Measurements from ENCODE around the gene HS3ST4. TPM values are rescaled to one million over a fixed set of nuclear protein-coding genes. Genes with fewer than 3 reads are reported as not detected.
"Not testable (repeated sequence)": the region's sequence is repeated elsewhere in the genome, so short reads cannot be mapped to it uniquely, and the experiment has no call there.

HS3ST4 gene
- total and polyA plus RNA-seq, 2 experiments from 2014 or later, result not detected

- Histone ChIP-seq H3K9me2 (ENCODE audit: insufficient read depth) (no peaks in the 10 kb centered on the region), H3K9ac (no peak overlapping the region), H3K4me3 (no peak overlapping the region), H2AFZ (no peak overlapping the region), H3K9me3 (ENCODE audit: low read depth) (no peaks in the 10 kb centered on the region), H3K4me2 (ENCODE audit: unreplicated experiment) (no peak overlapping the region), H3K27me3 (replicated peaks; ENCODE audit: insufficient read depth) (no peaks in the 10 kb centered on the region), H4K20me1 (ENCODE audit: insufficient read depth) (no peaks in the 10 kb centered on the region), H3K36me3 (ENCODE audit: low read depth) (no peaks in the 10 kb centered on the region), H3F3A (ENCODE audit: insufficient read depth) (no peaks in the 10 kb centered on the region), H3K4me1 (ENCODE audit: insufficient read depth) (no peaks in the 10 kb centered on the region), H3K27ac (no peak overlapping the region), H3K79me2 (ENCODE audit: insufficient read depth) (no peaks in the 10 kb centered on the region)
- 5 to 19% methylated on average over 1 of the region's 1 CpG for WGBS, 2 experiments (ENCODE audit: low coverage in 1 of 2, low lambda C conversion rate in 2 of 2, missing lambda C conversion rate in 2 of 2)
- TF ChIP-seq EZH2phosphoT487 (IDR thresholded peaks at IDR 0.05; ENCODE audit: insufficient read depth, low read depth) (no peak), EZH2 (IDR thresholded peaks at IDR 0.05; ENCODE audit: insufficient read depth, poor library complexity, severe bottlenecking) (no peak)
- DNase-seq, result no peak
- in situ Hi-C loops (cut with MboI), result no loop called here
These were observed 79.5 kb downstream of the HS3ST4 start for GRCh38 chr16:25771216-25771615.

DNA sequence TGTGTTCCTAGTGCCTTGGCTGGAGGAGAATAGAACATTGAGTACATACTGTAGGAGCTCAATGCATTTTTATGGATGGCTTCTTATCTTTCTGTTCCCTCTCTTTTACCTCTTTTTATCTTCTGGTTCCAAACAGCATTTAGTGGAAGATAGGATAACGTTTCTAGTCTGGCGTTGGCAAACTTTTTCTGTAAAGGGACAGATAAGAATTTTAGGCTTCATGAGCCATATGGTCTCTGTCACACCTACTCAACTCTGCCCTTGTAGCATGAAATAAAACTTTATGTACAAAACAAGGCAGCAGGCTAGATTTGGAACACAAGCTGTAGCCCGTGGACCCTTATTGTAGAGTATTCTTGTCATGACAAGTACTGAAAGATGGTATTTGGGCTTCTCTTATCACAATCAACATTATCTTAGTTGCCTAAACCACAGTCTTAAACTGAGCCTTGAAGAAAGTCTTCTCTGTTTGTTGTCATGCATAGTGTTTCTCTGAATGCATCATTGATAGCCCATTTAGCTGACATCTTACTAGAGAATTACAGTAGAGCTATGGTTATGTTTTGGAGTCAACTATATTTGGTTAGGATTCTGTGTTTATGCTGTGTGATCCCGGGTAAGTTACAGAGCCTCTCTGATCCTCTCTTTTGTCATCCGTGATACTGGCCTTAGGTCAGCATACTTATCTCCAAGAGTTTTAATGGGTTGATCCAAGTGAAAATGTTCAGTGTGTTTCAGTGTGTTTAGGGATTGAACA, 80.2 kb downstream of the HS3ST4 start:
- H4K20me1 ChIP-seq (ENCODE audit: insufficient read depth), result no peaks in the 10 kb centered on the region
- no peaks in the 10 kb centered on the region for H3K79me2 ChIP-seq (ENCODE audit: insufficient read depth)
- H3K4me3 ChIP-seq, result no peak overlapping the region
- no peak overlapping the region for H2AFZ ChIP-seq
- no peaks in the 10 kb centered on the region for H3K36me3 ChIP-seq (ENCODE audit: low read depth)
- no peak overlapping the region for H3K4me2 ChIP-seq (ENCODE audit: unreplicated experiment)
- 15 to 21% methylated on average over 5 of the region's 5 CpGs for WGBS, 2 experiments (ENCODE audit: low coverage in 1 of 2, low lambda C conversion rate in 2 of 2, missing lambda C conversion rate in 2 of 2)
- H3K4me1 ChIP-seq (ENCODE audit: insufficient read depth), result no peaks in the 10 kb centered on the region
- no peaks in the 10 kb centered on the region for H3K9me2 ChIP-seq (ENCODE audit: insufficient read depth)
- no peaks in the 10 kb centered on the region for H3K27me3 ChIP-seq (replicated peaks; ENCODE audit: insufficient read depth)
- DNase-seq, result no peak
- no peak overlapping the region for H3K9ac ChIP-seq
- no peaks in the 10 kb centered on the region for H3K9me3 ChIP-seq (ENCODE audit: low read depth)
- TF ChIP-seq EZH2phosphoT487 (IDR thresholded peaks at IDR 0.05; ENCODE audit: insufficient read depth, low read depth), result no peak
- no peak for TF ChIP-seq EZH2 (IDR thresholded peaks at IDR 0.05; ENCODE audit: insufficient read depth, poor library complexity, severe bottlenecking)
- in situ Hi-C loops (cut with MboI), result no loop called here
- H3K27ac ChIP-seq, result no peak overlapping the region
- no peaks in the 10 kb centered on the region for H3F3A ChIP-seq (ENCODE audit: insufficient read depth)

GRCh38 chr16:25776214-25776613, 84.5 kb downstream of the HS3ST4 start:
- H3K36me3 ChIP-seq (ENCODE audit: low read depth); H2AFZ ChIP-seq; H3K27ac ChIP-seq; H3K27me3 ChIP-seq (replicated peaks; ENCODE audit: insufficient read depth); H3K4me1 ChIP-seq (ENCODE audit: insufficient read depth); DNase-seq; H4K20me1 ChIP-seq (ENCODE audit: insufficient read depth); H3K4me3 ChIP-seq; H3K9ac ChIP-seq; H3K9me3 ChIP-seq (ENCODE audit: low read depth); H3K79me2 ChIP-seq (ENCODE audit: insufficient read depth); H3K9me2 ChIP-seq (ENCODE audit: insufficient read depth); H3K4me2 ChIP-seq (ENCODE audit: unreplicated experiment); in situ Hi-C loops (cut with MboI); H3F3A ChIP-seq (ENCODE audit: insufficient read depth): not testable (repeated sequence)
- 24 to 27% methylated on average over 2 of the region's 2 CpGs for WGBS, 2 experiments (ENCODE audit: low coverage in 1 of 2, low lambda C conversion rate in 2 of 2, missing lambda C conversion rate in 2 of 2)

DNA sequence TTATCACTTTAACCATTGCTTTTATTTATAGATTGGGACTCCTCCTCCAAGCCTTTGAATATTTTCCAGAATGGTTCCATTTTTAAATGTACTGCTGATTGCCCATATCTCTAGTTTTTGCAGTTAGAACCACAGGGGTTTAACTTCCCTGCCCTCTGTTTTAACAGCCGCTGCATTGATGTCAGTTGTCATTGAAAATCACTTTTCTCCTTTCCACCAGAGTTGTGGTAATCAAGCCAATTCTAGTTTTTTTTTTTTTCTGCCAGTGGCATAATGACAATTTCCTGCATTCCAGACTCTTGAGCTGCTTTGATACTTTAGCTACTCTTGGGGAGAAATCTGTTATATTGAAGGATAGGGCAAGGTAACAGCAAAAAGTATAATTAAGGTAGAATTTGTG, 91.5 kb downstream of the HS3ST4 start:
- H3K9me2 ChIP-seq (ENCODE audit: insufficient read depth), result no peaks in the 10 kb centered on the region
- H4K20me1 ChIP-seq (ENCODE audit: insufficient read depth), result no peaks in the 10 kb centered on the region
- no peak overlapping the region for H3K4me2 ChIP-seq (ENCODE audit: unreplicated experiment)
- H3K9me3 ChIP-seq (ENCODE audit: low read depth), result no peaks in the 10 kb centered on the region
- no peaks in the 10 kb centered on the region for H3K36me3 ChIP-seq (ENCODE audit: low read depth)
- H3K79me2 ChIP-seq (ENCODE audit: insufficient read depth), result no peaks in the 10 kb centered on the region
- H3K4me1 ChIP-seq (ENCODE audit: insufficient read depth), result no peaks in the 10 kb centered on the region
- H2AFZ ChIP-seq, result no peak overlapping the region
- H3K27ac ChIP-seq, result no peak overlapping the region
- no peak overlapping the region for H3K4me3 ChIP-seq
- DNase-seq, result no peak
- no peaks in the 10 kb centered on the region for H3K27me3 ChIP-seq (replicated peaks; ENCODE audit: insufficient read depth)
- in situ Hi-C loops (cut with MboI), result no loop called here
- TF ChIP-seq EZH2 (IDR thresholded peaks at IDR 0.05; ENCODE audit: insufficient read depth, poor library complexity, severe bottlenecking) (no peak), EZH2phosphoT487 (IDR thresholded peaks at IDR 0.05; ENCODE audit: insufficient read depth, low read depth) (no peak)
- no peak overlapping the region for H3K9ac ChIP-seq
- no peaks in the 10 kb centered on the region for H3F3A ChIP-seq (ENCODE audit: insufficient read depth)
- 10 to 13% methylated on average over 1 of the region's 1 CpG for WGBS, 2 experiments (ENCODE audit: low coverage in 1 of 2, low lambda C conversion rate in 2 of 2, missing lambda C conversion rate in 2 of 2)

GRCh38 chr16:25785361-25785760, 93.6 kb downstream of the HS3ST4 start:
- Histone ChIP-seq H3K9ac (no peak overlapping the region), H3K9me3 (ENCODE audit: low read depth) (no peaks in the 10 kb centered on the region), H2AFZ (no peak overlapping the region), H3K27ac (no peak overlapping the region), H3K4me1 (ENCODE audit: insufficient read depth) (no peaks in the 10 kb centered on the region), H3F3A (ENCODE audit: insufficient read depth) (no peaks in the 10 kb centered on the region), H3K36me3 (ENCODE audit: low read depth) (no peaks in the 10 kb centered on the region), H3K79me2 (ENCODE audit: insufficient read depth) (no peaks in the 10 kb centered on the region), H3K9me2 (ENCODE audit: insufficient read depth) (no peaks in the 10 kb centered on the region), H3K4me3 (no peak overlapping the region), H4K20me1 (ENCODE audit: insufficient read depth) (no peaks in the 10 kb centered on the region), H3K4me2 (ENCODE audit: unreplicated experiment) (no peak overlapping the region), H3K27me3 (replicated peaks; ENCODE audit: insufficient read depth) (no peaks in the 10 kb centered on the region)
- no peak for TF ChIP-seq EZH2phosphoT487 (IDR thresholded peaks at IDR 0.05; ENCODE audit: insufficient read depth, low read depth)
- no peak for TF ChIP-seq EZH2 (IDR thresholded peaks at IDR 0.05; ENCODE audit: insufficient read depth, poor library complexity, severe bottlenecking)
- in situ Hi-C loops (cut with MboI), result no loop called here
- WGBS, 2 experiments (ENCODE audit: low coverage in 1 of 2, low lambda C conversion rate in 2 of 2, missing lambda C conversion rate in 2 of 2), result 6 to 10% methylated on average over 4 of the region's 4 CpGs
- DNase-seq, result no peak
